RWPE2 (cell line): ENCODE results near the gene MEGF8.

ENCODE experiments used
- ATAC-seq: fragments of 200-7000 bp; cut with Tn5 transposase; 3 replicates; pipeline ENCODE4 v1.9.1; 2021; ENCODE audit warnings: low read depth
- DNase-seq: peaks from one replicate; pipeline ENCODE4 v3.0.0-alpha.2; 2020; ENCODE audit warnings: low spot score
- H3K27ac ChIP-seq: fragments of 450-650 bp; 2 replicates; pipeline ENCODE4 v1.5.1; 2017; ENCODE audit warnings: mild to moderate bottlenecking; ENCODE audit not compliant: poor library complexity, severe bottlenecking
- H3K27me3 ChIP-seq: fragments of 250-450 bp; sonication (Bioruptor Pico); 2 replicates; pipeline ENCODE4 v1.5.1; 2021; ENCODE audit warnings: mild to moderate bottlenecking, moderate library complexity; ENCODE audit not compliant: insufficient read depth, poor library complexity, severe bottlenecking
- H3K36me3 ChIP-seq: fragments of 250-450 bp; sonication (Bioruptor Pico); 2 replicates; pipeline ENCODE4 v1.5.1; 2020; ENCODE audit warnings: low read depth, mild to moderate bottlenecking, moderate library complexity
- H3K4me1 ChIP-seq: fragments of 250-450 bp; sonication (Bioruptor Pico); 2 replicates; pipeline ENCODE4 v1.5.1; 2021; ENCODE audit warnings: mild to moderate bottlenecking, moderate library complexity; ENCODE audit not compliant: insufficient read depth, poor library complexity, severe bottlenecking
- H3K4me3 ChIP-seq: fragments of 250-450 bp; sonication (Bioruptor Pico); 2 replicates; pipeline ENCODE4 v1.5.1; 2021; ENCODE audit warnings: mild to moderate bottlenecking, moderate library complexity; ENCODE audit not compliant: severe bottlenecking
- H3K9me3 ChIP-seq: fragments of 250-450 bp; sonication (Bioruptor Pico); 2 replicates; pipeline ENCODE4 v1.5.1; 2021; ENCODE audit warnings: mild to moderate bottlenecking, moderate library complexity; ENCODE audit not compliant: severe bottlenecking
- TF ChIP-seq, protein P1 (sequence below): fragments of 450-650 bp; IDR thresholded peaks from one replicate; pipeline ENCODE4 v1.5.1; 2017; ENCODE audit warnings: mild to moderate bottlenecking, moderate library complexity; ENCODE audit not compliant: poor library complexity, severe bottlenecking

Gene MEGF8

DNA sequence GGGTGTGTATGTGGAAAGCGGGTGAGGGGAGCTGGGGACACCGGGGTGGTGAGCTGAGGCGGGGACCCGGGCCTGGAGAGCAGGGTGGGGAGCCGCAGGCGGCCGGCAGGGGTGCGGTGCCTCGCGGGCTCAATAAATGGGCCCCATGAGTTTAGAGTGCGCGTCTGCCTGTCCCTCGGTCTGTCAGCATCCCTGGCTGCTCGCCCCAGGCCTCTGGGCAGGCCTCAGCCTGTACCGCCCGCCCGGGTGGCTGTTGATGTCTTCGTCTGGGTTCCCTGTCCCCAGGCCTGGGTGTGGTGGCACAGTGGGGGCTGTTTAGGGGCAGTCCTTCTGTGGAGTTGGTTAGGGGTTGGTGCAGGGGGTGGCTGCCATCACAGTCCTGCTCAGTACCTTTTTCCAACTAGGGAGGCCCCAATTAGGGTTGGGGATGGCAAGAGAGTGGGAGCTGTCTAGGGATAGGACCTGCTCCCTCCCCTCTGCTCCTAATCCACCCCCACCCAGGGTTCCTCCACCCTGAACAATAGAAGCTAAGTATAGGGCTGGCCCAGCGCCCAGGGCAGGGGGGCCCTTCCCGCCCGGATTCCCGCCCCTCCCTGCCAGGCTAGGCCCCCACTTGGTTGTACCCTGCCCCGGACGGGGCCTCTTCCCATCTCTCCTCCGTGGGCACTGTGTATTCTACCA is 44.1 kb upstream of the MEGF8 start:
- Histone ChIP-seq H3K27me3 (no peaks in the 10 kb centered on the region), H3K36me3 (peaks cover 13% of the 10 kb centered on the region), H3K27ac (peak overlapping the region; percentile 97), H3K9me3 (no peaks in the 10 kb centered on the region), H3K4me3 (peak overlapping the region; percentile 68), H3K4me1 (peaks cover 43% of the 10 kb centered on the region)
- TF ChIP-seq, protein P1, sequence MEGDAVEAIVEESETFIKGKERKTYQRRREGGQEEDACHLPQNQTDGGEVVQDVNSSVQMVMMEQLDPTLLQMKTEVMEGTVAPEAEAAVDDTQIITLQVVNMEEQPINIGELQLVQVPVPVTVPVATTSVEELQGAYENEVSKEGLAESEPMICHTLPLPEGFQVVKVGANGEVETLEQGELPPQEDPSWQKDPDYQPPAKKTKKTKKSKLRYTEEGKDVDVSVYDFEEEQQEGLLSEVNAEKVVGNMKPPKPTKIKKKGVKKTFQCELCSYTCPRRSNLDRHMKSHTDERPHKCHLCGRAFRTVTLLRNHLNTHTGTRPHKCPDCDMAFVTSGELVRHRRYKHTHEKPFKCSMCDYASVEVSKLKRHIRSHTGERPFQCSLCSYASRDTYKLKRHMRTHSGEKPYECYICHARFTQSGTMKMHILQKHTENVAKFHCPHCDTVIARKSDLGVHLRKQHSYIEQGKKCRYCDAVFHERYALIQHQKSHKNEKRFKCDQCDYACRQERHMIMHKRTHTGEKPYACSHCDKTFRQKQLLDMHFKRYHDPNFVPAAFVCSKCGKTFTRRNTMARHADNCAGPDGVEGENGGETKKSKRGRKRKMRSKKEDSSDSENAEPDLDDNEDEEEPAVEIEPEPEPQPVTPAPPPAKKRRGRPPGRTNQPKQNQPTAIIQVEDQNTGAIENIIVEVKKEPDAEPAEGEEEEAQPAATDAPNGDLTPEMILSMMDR = no peak
- DNase-seq (peak; percentile 83), ATAC-seq (peak; percentile 8)

DNA sequence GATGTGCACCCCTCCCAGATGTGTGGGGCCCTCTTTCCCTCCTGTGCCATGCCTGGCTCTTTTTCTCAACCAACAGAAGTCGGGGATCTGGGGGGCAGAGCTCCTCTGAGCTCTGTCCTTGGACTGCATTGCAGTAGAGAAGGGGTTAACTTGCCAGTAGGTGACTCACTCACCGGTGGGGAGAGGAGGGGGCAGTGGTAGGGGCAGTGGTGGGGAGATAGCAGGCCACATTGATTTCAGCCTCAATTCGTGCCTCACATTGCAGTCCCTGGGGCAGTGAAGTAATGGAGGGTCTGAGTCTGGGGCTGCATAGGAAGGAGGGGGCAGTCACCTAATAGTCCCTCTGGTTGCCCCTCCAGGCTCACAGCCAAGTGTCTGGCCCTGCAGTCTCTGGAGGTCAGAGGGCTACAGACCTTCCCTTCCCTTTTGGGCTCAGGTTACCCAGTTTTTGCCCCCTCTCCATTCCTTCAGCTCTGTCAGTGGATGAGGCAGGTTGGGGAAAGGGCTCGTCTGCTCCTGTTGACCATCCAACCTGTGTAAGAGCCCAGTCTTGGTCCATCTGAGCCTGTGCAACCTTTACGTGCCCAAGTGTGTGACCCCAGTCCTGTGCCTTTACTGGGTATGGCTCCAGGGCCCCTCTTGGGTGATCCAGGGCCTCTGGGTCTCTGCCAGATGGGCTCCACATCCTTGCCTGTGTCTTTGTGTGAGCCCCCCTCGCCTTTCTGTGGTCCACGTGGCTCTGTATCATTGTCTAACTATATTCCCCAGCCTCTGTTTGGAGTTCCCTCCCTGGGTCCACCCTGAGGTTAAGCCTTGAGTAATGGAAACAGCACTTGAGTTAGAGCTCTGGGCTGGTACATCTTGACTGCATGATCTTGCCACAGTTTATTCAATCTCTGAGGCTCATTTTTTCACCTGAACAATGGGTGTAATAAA is 43.3 kb upstream of the MEGF8 start:
- Histone ChIP-seq H3K27me3 (no peaks in the 10 kb centered on the region), H3K4me3 (peak overlapping the region; percentile 68), H3K27ac (peak overlapping the region; percentile 97), H3K36me3 (peaks cover 10% of the 10 kb centered on the region), H3K4me1 (peaks cover 38% of the 10 kb centered on the region), H3K9me3 (no peaks in the 10 kb centered on the region)
- no peak for DNase-seq
- ATAC-seq = peak; percentile 3; the same call in 2 of the 3 replicates
- TF ChIP-seq, protein P1 = no peak

DNA sequence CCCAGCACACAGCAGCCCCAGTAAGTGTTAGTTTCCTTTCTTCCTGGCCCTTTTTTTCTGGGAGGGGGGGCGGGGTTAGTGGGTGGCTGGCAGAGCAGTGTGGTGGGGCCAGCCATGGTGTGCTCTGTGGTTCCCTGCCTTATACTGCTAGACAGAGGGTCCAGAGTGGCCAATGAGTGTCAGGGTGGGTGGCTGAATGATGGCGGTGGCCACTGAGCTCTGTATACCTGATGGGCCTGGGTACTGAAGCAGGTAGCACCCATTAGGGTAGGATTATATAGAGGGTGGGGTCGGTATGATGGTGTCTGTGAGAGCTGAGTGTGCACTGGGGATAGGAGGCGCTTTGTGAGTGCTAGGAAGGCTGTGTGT is 42.6 kb upstream of the MEGF8 start:
- no peaks in the 10 kb centered on the region for H3K27me3 ChIP-seq
- ATAC-seq = no peak
- peak overlapping the region; percentile 97 for H3K27ac ChIP-seq
- peaks cover 12% of the 10 kb centered on the region for H3K36me3 ChIP-seq
- no peak overlapping the region for H3K4me3 ChIP-seq
- H3K9me3 ChIP-seq = no peaks in the 10 kb centered on the region
- TF ChIP-seq, protein P1 = no peak
- no peak for DNase-seq
- peaks cover 31% of the 10 kb centered on the region for H3K4me1 ChIP-seq

DNA sequence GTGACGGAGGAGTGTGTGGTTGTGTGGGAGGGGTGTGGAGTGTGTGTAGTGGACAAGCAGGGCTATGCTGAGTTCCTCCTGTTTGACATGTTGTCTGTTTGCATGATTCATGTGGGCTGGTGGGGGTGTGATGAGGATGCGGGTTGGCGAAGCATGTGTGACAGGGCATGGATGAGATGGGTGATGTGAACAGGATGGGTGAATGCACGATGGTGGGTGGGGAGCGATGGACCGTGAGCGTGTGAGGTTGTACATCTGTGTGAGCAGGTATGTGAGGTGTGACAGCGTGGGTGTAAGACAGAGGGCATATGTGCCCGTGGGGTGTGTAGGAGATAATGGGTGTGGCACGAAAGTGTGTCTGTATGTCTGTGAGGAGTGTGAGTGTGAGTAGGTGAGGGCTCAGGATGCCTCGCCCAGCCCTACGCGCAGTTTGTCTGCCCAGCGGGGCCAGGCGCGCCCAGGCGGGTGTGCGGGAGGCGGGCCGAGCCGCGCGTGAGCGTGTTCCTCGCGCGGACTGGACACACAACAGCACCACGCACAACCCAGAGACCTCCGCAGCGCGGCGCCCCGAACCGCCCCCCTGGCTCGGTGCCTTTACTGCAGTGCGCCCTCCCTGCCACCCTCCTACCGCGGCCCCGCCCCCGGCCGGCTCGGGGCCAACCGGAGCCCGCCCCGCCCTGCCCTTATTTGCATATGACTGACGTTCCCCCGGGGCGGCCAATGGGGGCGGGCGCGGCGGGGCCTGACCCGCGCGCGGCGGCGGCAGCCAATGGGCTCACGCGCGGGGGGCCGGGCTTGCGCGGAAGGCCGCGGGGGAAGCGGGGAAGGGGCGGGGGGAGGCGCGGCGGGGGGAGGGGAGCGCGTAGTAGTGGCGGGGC is 42.0 kb upstream of the MEGF8 start:
- Histone ChIP-seq H3K27ac (peak overlapping the region; percentile 97), H3K27me3 (no peaks in the 10 kb centered on the region), H3K4me1 (peaks cover 27% of the 10 kb centered on the region), H3K4me3 (peak overlapping the region; percentile 91), H3K36me3 (peaks cover 18% of the 10 kb centered on the region), H3K9me3 (no peaks in the 10 kb centered on the region)
- peak; percentile 32 for ATAC-seq
- DNase-seq = peak; percentile 93
- TF ChIP-seq, protein P1 = no peak
